Ammon's horn (tissue), 1 donor: ENCODE data around the gene KLHL30.
"Not testable (repeated sequence)": the region's sequence is repeated elsewhere in the genome, so short reads cannot be mapped to it uniquely, and the experiment has no call there.

ENCODE experiments used
- DNase-seq: peaks from one replicate; pipeline ENCODE4 v3.0.0-alpha.2; 2016; ENCODE audit warnings: low spot score

Gene KLHL30

DNA sequence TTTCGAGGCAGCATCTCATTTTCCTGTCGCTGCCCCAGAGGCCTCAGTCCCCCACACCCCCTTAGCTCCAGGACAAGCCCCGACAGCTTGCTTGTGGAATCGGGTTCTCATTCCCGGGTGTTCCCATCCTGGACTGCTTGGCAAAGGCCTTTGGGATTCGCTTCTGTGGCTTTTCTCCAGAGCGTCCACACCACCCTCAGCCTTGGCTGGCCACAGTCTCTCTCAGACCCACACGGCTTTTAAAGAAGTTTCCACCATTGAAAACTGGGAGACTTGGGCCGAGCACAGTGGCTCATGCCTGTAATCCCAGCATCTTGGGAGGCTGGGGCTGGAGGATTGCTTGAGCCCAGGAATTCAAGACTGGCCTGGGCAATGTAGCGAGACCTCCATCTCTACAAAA, 35.6 kb upstream of the KLHL30 start:
- no peak for DNase-seq

DNA sequence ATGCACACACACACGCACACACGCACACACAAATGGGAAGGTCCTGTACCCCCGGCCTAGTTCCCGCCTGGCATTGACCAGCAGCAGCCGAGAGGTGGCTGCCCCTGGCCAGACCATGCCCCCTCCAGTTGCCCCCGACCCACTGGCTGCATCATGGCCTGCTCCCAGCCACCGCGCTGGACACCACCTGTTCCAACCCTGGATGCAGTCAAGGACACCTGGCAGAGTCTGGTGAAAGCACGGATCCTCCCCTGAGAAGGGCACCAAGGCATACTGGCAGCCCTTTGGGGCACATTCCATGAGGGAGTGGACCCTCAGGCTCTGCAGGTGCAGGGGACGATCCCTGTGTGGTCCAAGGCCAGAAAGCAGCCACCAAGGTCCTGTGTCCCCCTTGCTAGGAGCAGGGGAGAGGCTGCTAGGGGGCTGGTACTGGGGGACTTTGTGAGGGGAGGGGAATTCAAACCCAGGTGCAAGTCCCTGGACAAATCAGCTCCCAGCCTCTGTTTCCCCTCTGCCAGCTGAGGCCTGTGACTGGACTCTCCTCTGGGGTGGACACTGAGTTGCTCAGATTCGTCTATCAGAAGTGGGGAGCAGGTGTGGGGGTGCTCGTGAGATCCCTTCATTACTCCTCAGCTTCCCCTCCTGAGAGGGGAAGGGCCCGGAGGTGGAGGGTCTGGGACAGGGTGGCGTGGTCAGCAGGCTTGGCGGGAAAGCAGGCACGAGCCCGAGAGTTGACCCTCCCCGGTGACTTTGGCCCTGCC, 34.8 kb upstream of the KLHL30 start:
- no peak for DNase-seq

DNA sequence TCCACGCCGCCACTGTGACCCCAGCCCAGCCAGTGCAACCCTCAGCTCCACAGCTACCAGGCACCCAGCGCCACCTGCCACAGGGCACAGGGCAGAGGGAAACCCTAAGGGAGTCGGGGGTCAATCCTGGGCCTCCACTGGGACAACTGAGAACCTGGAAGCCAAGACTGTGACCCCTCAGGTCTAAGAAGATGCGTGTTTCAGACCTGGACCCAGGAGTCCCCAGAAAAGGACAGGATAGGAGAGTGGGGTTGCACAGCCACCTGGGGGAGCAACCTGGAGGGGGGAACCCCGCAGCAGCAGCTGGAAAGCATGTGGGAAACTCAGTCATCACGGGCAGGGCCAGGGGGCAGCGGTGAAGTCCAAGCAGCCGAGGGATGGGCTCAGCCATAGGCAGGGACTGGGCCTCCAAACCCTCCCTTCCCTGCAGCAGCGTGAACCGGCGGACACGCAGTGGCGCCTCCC, 34.2 kb upstream of the KLHL30 start:
- DNase-seq = no peak

DNA sequence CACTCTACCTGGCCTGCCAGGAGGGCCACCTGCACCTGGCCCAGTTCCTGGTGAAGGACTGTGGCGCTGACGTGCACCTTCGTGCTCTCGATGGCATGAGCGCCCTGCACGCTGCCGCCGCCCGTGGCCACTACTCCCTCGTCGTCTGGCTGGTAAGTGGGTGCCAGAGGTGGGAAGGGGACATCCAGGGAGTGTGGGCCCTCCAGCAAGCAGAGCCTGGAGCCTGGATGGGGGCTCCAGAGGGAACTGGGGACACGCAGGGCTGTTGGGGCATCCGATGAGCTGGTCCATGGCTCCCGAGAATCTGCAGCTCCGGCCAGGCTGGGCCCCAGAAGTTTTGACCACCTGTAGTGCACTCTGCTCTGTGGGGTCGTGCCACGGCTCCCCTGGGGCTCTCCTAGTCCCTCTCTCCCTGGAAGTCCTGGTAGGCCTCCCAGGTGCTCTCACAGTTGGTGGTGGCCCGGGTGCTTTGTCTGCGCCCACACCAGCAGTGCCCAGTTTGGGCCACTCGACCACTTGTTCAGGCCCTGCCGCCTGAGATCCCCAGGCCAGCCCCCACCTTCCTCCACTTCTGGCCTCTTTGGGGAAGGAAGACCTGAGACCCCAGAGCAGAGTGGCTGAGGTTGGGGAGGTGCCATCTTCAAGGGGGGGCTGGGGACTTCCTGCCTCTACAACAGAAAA, 33.6 kb upstream of the KLHL30 start:
- no peak for DNase-seq

DNA sequence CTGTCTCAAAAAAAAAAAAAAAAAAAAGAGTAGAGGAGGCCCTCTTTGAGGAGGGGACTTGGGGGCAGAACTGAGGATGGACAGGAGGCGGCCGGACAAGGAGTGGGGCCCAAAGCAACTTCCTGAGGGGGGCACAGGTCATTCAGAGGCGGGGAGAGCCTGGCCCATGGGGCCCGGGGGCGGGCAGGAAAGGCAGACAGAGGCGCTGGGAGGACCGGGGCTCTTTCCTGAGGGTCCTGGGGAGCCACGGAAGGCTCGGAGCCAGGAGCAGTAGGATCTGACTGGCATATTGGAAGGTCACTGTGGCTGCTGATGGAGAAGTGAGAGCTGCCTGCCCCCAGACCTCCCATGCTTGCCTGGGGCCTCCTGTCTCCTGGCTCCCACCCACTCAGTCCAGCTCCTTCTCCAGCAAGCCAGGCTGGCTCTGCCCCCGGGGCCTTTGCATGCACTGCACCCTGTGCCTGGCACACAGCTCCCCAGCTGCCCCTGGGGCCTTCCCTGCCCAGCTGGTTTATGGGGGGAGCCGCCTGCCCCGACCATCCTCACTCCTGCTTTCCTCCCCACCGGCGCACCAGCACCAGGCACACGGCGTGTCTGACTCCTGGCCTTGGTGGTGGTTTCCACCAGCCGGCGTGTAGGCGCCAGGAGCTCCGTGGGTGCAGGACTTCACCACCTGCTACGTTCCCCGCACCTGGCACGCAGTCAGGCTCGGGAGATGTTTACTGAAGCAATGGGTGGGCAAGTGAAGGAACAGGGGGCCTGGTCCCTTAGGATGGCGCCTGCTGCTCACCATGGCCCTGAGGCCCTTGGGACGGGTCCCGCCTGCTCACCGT, 32.7 kb upstream of the KLHL30 start:
- peak; percentile 47 for DNase-seq

DNA sequence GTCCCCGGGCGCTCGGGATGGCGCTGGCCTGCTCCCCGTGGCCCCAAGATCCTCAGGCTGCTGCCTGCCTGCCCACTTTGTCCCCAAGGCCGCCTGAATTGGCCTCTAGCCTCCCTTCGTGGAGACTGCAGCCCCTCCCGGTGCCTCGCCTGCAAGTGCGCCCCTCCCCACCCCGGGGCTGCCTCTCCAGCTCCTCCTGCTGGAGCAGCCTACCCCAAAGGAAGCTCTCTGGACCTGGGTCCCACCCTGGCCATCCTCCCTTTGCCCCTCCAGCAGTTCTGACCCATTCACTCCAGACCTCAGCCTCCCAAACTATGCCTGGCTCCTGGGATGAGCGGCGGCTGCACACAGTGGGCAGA, 32.1 kb upstream of the KLHL30 start:
- no peak for DNase-seq

DNA sequence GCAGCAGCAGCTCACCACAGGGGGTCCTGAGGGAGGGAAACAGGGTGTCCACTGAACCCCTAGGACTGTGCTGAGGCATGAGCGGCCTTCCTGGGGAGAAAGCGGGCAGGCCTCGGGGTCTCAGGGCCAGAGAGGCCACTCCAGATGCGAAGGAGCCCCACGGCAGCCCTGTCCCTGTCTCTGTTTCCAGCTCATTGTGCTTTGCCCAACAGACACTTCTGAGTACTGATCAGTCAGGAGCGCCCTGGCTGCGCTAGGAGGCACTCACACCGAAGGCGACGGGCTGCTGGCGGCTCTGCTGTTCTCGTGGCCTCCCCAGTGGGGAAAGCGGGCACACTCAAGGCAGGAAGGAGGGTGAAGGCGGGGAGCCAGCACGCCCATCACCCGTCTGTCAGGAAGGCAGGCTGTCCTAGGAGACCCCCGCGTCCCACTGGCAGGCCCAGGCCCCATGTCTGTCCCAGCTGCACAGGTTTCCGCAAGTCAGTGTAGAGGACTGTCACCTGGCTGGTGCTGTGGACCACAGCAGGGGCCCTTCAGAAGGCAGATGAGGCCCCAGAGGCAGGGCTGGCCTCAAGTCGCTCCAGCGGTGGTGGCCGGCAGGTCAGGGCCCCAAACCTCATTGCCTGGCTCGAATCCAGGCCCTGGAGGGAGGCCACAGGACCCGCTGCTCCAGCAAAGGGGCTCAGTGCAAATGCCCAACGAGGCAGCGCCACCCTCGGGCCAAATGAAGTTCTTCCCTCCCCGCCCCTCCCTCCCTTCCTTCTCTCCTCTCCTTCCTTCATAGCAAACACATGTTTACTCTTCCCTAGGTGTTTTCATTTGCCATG, 31.6 kb upstream of the KLHL30 start:
- no peak for DNase-seq

DNA sequence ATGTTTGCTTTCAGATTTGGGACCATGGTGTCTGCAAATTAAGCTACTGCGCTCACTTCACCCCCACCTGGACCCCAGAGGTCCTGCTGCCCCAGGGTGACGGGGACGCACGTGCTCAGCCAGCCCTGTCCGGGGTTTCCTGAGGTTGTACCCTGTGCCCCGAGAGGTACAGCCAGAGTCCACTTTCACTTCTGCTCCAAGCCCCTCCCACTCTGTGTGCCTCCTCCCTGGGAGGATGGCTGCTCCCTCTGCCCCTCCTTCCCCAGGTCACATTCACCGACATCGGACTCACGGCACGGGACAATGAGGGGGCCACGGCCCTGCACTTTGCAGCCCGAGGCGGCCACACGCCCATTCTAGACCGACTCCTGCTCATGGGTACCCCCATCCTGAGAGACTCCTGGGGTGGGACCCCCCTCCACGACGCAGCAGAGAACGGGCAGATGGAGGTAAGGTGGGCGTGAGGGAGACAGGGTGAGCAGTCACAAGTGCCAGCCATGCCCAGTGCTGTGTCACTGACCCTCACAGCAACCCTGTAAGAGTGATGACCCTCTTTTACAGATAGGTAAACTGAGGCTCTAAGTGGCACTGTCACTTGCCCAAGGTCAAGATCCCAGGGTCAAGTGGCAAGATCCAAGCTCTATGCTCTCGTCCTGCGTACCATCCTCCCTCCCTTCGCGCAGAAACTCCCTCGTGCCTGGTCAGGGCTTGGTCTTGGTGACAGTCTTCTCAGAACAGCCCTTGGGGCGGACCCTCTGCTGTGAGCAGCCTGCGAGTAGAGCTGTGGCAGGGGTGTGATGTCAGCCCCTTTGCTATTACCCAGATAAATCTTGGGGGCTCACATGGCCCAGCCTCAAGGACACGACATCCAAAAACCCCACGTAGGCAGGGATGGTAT, 30.7 kb upstream of the KLHL30 start:
- no peak for DNase-seq

DNA sequence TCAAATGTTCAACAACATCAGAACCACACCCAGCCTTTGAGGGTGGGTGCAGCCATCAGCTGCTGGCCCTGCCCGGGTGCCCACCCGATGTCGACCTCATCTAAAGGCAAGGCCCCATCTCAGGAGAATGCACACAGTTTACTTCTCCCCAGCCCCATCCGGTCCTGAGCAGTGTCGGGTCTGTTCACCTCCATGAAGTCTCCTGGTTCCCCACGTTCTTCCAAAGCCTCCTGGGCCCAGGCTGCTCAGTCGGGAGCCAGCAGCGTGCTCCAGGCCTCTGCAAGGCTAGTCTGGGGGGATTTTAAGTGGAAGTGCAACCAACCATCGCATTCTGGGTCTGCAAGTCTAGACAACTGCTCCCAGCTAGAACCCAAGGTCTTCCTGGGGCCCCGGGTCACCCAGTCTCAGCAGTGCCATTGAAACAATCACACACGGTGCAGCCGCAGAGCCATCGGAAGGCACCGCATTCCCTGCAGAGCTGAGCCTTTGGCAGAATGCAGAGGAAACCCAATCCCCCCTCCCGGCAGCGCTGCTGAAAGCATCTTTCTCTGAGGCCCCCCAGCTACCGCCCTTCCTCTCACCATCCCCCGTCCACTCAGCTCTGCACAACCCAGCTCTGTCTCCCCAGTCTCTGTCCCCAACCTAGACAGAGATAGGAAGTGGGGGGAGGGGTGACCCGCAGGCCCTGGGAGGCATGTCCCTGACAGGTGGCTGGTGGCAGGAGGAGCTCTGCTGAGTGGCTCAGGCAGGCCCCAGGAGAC, 29.9 kb upstream of the KLHL30 start:
- no peak for DNase-seq

DNA sequence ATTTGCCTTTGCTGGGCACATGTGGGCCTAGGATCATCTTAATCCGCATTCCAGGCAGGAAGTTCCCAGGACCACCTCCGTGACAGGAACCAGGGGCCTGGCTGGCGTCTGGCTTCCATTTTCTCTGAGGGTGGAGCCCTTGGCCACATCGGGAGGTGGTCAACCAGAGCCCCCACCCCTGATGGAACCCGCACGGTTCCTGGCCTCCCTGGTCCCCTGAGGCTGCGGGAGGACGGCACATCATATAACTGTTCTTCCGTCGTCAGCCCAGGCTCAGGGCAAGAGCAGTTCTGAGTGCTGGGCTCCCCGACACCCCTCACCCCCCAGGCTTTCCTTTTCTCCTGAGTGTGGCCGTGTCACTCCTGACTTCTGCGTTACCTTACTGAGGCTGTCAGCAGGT, 24.9 kb upstream of the KLHL30 start:
- no peak for DNase-seq

DNA sequence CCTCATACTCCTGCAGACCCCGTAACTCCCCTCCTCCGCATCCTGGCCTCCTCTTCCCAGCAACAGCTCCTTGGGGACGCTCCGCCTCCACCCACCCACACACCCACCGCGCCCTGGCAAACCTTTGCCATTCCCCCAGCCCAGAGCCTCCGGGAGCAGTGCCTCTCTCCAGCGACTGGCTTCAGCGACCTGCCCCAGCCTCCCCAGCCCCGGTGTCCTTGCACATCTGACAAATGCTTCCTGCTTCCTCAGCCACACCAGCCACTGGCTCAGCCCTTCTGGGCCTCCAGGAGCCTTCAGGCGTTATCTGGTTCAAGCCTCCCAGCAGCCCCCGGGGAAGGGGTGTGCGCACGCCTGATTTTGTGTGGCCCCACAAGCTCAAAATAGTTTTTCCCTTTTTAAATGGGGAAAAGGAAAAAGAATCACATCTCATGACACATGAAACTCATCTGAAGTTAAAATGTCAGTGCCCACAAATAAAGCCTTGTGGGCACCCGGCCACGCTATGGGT, 24.1 kb upstream of the KLHL30 start:
- no peak for DNase-seq

DNA sequence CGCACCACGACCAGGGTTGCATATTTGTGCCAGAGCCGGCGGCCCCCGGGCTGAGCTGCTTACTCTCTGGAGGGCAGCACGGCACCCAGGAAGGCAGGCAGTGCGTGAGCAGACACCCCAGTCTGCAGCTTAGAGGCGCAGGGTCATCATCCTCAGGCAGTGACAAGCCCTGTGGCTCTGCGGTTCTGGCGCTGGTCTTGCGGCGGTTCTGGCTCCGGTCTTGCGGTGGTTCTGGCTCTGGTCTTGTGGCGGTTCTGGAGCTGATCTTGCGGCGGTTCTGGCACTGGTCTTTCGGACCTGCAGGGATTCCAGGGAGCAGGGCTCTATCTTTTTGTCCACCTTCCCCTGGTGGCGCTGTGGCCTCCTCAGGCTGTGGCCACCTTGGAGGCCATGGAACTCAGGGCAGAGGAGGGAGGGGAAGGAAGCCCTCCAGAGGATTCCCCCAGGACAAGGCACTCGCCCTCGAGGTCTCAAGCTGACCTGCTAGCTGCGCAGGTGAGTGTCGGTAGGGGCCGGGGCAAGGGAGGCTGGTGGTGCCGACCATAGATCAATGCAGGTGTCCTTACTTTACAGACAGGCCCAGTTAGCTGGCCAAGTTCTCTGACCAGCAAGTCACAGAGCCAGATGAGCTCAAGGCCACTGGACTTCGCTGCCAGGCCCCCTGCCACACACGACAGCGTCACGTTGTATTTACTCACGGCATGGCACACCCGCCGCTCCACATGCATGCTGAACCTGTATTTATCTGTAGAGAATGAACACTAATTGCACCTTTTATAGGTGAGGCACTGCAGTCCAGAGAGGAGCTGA, 23.4 kb upstream of the KLHL30 start:
- DNase-seq = no peak

DNA sequence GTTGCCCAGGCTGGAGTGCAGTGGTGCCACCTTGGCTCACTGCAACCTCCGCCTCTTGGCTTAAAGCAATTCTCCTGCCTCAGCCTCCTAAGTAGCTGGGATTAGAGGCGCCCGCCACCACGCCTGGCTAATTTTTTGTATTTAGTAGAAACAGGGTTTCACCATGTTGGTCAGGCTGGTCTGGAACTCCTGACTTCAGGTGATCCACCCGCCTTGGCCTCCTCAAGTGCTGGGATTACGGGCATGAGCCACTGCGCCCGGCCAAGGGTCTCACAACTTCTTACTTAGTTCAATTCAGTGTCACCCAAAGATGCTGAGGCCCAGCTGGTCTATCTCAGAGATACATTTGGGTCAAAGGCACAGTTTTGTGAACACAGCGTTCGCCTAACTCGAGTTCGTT, 22.8 kb upstream of the KLHL30 start:
- DNase-seq = not testable (repeated sequence)

DNA sequence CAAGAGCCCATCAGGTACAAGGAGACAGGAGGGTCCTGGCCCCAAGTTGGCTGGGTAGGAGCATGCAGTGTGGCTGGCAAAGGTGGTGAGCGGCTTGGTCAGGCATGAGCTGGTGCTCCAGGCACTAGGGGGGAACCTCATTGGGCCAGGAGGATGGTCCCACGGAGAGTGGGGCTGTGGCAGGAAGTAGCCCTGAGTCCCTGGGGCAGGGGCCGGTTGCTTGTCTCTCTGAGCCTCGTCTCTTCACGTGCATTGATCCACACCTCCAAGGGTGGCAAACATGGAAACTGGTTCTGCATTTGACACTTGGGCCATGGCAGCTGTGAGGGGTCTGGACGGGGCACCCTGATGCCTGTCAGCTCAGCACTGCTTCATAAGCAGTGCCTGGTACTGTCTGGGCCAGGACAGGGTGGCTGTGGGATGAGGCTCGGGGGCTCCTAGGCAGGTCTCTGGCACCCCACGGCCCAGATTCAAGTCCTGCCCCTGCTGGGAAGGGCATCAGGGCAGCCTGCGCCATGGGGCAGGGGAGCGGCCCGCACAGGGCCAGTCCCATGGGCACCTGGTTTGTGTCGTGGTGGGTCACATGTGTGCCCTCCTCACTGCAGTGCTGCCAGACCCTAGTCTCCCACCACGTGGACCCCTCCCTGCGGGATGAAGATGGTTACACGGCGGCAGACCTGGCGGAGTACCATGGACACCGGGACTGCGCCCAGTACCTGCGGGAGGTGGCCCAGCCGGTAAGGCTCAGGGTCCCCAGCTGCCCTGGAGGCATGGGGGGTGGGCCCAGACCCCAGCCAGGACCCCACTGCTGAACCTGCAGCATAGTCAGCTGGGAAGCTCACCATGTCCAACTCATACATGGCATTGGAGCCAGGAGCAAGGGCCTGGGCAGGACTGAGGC, 21.9 kb upstream of the KLHL30 start:
- no peak for DNase-seq

DNA sequence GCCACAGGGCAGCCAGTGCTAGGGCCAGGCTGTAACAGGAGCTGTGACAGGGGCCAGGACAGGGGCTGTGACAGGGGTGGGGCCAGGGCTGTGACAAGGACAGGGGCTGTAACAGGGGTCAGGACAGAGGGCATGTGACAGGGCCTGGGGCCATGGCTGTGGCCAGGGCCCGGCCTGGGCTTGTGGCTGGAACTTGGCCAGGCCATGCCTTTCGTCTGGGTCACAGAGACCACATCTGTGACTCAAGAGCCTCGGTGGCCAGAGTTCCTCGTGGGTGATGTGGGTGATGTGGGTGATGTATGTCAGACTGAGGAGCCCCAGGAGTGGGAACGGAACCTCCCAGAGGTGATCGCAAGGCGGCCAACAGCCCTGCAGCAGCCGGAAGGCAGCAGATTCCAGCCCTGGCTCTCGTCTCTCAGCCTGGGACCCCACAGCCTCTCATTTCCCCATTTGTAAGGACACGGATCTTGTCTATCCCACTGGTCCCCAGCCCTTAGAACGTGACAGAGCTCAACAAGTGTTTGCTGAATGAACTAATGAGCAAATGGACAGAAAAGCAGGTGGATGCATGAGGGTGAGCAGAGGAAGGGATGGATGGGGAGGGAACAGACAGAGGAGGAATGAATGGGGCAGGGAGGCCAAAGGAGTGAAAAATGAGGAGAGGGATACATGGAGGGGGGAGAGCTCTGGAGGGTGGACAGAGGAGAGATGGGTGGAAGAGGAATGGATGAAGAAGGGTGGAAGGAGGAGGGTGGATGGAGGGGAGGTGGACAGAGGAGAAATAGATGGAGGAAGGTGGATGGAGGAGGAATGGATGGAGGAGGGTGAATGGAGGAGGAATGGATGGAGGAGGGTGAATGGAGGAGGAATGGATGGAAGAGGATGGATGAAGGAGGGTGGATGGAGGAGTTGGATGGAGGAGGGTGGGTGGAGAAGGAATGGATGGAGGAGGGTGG, 21.0 kb upstream of the KLHL30 start:
- no peak for DNase-seq

DNA sequence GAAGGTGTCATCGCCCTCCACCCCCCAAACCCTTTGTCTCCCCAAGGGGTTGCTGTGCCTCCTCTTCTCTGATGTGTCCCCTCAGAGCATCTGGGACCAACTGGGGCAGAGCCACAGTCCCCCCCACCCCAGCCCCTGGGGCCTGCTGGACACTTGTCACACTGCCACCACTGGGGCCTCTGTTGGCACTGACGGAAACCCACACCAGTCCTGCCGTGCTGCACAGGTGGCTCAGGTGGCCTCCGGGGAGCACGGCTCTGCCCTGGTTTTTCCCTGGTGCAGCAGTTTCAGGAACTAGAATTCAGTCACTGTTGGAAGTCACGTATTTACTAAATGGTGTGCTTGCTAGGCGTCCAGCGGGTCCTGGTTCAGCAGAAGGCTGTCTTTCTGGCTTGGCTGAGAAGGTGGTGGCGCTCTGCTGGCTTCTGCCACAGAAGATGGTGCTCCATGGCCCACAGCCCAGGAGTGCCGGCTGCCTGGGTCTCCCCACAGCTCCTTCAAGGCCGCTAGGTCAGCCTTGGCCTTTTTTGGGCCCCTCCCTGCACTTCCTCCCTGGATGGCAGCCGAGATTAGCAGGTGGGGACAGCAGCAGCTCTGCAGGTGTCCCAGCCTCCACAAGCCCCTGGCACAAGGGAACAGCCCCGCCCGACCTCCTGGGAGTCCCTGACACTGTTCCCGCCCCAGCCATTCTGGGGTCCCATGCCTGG, 18.6 kb upstream of the KLHL30 start:
- no peak for DNase-seq
